Progenitor cell of endocrine pancreas (in vitro differentiated cells): ENCODE measurements around the gene LRRC36. TPM values are rescaled to one million over a fixed set of nuclear protein-coding genes. Genes with fewer than 3 reads are reported as not detected.

Experiments used
- DNase-seq: peaks from one replicate; pipeline ENCODE4 v3.0.0; 2021; ENCODE audit warnings: low spot score; ENCODE audit not compliant: unreplicated experiment
- H3K27ac Mint-ChIP-seq: 2 replicates; pipeline ENCODE4 v1.8.0; 2021; ENCODE audit warnings: mild to moderate bottlenecking, moderate library complexity, mixed read lengths
- H3K27me3 Mint-ChIP-seq: 2 replicates; pipeline ENCODE4 v1.8.0; 2021; ENCODE audit warnings: mixed read lengths
- H3K36me3 Mint-ChIP-seq: 2 replicates; pipeline ENCODE4 v1.8.0; 2022; ENCODE audit warnings: mixed read lengths; ENCODE audit not compliant: insufficient read depth
- H3K4me1 Mint-ChIP-seq: 2 replicates; pipeline ENCODE4 v1.8.0; 2021; ENCODE audit warnings: low read depth, mixed read lengths
- H3K4me3 Mint-ChIP-seq: 2 replicates; pipeline ENCODE4 v1.8.0; 2021; ENCODE audit warnings: low read depth, mild to moderate bottlenecking, moderate library complexity, mixed read lengths
- H3K9me3 Mint-ChIP-seq: 2 replicates; pipeline ENCODE4 v1.8.0; 2021; ENCODE audit warnings: low read depth, mixed read lengths
- total RNA-seq: library from RNA; stranded (reverse); gene quantifications from 2 replicates; pipeline ENCODE4 v1.2.1, GENCODE V29; 2021
- TF ChIP-seq, protein P1 (sequence below): fragments of 200-600 bp; sonication (generic); IDR thresholded peaks from one replicate; pipeline ENCODE4 v1.5.0; 2021; ENCODE audit warnings: antibody characterized with exemption, mild to moderate bottlenecking; ENCODE audit not compliant: unreplicated experiment

The LRRC36 gene
- total RNA-seq, 1 donor from 2014 or later = 1.6 TPM

DNA sequence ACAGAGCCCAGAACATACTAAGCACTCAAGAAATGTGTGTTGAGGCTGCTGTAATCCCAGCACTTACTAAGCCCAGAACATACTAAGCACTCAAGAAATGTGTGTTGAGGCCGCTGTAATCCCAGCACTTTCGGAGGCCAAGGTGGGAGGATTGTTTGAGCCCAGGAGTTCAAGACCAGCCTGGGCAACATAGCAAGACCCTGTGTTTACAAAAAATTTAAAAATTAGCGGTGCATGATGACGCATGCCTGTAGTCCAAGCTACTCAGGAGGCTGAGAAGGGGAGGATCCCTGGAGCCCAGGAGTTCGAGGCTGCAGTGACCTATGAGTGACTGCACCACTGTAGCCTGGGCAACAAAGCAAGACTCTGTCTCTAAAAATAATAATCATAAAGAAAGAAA lies 96.4 kb downstream of the LRRC36 start:
- no peak overlapping the region for H3K27ac Mint-ChIP-seq
- H3K9me3 Mint-ChIP-seq = no peaks in the 10 kb centered on the region
- DNase-seq = no peak
- H3K4me3 Mint-ChIP-seq = no peak overlapping the region
- H3K27me3 Mint-ChIP-seq = peaks cover 44% of the 10 kb centered on the region
- TF ChIP-seq, protein P1, sequence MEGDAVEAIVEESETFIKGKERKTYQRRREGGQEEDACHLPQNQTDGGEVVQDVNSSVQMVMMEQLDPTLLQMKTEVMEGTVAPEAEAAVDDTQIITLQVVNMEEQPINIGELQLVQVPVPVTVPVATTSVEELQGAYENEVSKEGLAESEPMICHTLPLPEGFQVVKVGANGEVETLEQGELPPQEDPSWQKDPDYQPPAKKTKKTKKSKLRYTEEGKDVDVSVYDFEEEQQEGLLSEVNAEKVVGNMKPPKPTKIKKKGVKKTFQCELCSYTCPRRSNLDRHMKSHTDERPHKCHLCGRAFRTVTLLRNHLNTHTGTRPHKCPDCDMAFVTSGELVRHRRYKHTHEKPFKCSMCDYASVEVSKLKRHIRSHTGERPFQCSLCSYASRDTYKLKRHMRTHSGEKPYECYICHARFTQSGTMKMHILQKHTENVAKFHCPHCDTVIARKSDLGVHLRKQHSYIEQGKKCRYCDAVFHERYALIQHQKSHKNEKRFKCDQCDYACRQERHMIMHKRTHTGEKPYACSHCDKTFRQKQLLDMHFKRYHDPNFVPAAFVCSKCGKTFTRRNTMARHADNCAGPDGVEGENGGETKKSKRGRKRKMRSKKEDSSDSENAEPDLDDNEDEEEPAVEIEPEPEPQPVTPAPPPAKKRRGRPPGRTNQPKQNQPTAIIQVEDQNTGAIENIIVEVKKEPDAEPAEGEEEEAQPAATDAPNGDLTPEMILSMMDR = no peak
- no peaks in the 10 kb centered on the region for H3K36me3 Mint-ChIP-seq
- peaks cover 12% of the 10 kb centered on the region for H3K4me1 Mint-ChIP-seq

DNA sequence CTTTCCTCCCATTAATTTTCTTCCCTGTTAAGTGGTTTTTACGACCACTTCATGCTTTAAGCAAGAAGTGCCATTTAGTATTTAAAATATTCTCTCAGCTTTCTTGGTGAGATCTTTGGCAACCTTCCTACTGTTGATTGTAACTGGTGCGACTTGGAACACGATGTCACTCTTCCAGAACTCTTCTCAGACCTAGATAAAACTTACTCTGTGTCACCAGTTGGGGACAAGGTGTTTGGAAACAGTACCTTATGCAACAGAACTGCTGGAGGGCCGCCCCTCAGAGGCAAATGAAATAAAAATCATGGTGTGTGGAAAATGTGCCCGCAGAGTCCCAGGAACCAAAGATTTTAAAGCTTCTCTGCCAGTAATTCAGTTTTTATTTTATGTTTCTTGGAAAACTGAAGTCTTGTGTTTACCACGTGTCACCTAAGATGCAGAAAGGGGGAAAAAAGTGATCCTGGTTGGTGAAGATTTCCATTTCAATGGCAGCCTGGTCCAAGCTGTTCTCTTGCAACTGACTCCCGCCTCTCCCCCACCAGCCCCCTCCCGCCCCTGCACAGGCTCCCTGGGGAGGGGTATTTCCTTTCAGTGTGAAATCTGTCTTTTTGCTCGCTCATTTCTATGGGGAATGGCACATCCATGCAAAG lies 97.1 kb downstream of the LRRC36 start:
- Mint-ChIP-seq H3K9me3 (no peaks in the 10 kb centered on the region), H3K27me3 (peaks cover 47% of the 10 kb centered on the region), H3K4me3 (no peak overlapping the region), H3K27ac (no peak overlapping the region), H3K4me1 (peaks cover 12% of the 10 kb centered on the region), H3K36me3 (no peaks in the 10 kb centered on the region)
- no peak for DNase-seq
- TF ChIP-seq, protein P1 = no peak

DNA sequence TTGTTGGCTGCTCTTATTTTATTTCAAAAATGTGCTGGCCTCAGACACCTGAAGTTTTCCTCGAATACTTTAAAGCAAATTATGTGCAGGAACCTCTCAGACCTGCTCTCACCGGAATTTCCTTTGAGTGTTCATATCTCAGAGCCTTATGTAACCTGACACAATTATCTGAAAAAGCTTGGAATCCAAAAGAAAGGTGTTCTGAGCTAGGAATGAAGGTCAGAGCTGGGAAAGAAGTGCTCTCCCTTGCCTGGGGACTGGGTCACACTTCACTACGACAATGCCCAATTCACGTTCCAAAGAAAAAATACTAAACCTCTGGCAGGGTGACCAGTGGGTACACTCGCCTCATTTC lies 97.6 kb downstream of the LRRC36 start:
- H3K4me1 Mint-ChIP-seq = peaks cover 12% of the 10 kb centered on the region
- H3K4me3 Mint-ChIP-seq = no peak overlapping the region
- no peaks in the 10 kb centered on the region for H3K36me3 Mint-ChIP-seq
- no peak for DNase-seq
- no peaks in the 10 kb centered on the region for H3K9me3 Mint-ChIP-seq
- H3K27ac Mint-ChIP-seq = no peak overlapping the region
- H3K27me3 Mint-ChIP-seq = peaks cover 51% of the 10 kb centered on the region
- TF ChIP-seq, protein P1 = no peak

DNA sequence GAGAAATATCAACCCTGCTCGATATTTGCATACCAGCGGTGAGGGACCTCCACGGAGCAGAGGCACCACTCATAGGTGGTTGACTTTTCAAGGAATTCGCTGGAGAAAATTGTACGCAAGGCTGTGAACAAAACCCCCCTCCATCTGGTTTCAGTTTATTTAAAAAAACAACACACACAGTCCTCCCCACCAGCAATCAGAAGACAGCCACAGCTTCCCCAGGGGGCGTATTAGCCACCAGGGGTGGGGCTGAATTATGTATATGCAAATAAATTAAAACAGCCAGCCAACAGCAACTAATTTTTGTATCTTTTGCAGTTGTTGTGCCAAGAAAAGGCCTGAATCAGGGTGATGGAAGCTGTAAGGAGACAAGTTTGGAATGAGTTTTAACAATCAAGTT lies 98.4 kb downstream of the LRRC36 start:
- Mint-ChIP-seq H3K4me3 (no peak overlapping the region), H3K27me3 (peaks cover 52% of the 10 kb centered on the region), H3K27ac (no peak overlapping the region), H3K4me1 (peaks cover 12% of the 10 kb centered on the region), H3K36me3 (no peaks in the 10 kb centered on the region), H3K9me3 (no peaks in the 10 kb centered on the region)
- TF ChIP-seq, protein P1 = no peak
- no peak for DNase-seq

DNA sequence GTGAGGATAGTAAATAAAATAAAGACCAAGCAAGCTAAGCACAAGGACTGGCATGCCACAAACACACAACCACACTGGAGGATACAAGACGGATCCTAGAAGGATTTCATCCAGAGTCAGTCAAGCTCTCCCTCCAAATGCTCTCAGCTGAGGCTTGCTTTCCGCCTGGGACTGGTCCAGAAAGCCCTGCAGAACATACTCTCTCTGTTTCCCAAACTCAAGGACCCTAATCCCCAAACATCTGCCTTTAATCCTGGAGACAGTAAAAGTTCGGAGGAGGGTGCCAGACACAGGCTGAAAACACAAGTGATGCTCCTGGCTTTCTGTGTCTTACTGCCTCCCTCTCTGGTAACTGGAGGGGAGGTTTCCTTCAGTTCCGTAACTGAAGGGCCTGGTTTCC lies 99.0 kb downstream of the LRRC36 start:
- DNase-seq = no peak
- Mint-ChIP-seq H3K36me3 (no peaks in the 10 kb centered on the region), H3K4me1 (peaks cover 15% of the 10 kb centered on the region), H3K4me3 (no peak overlapping the region), H3K27me3 (peaks cover 55% of the 10 kb centered on the region), H3K9me3 (no peaks in the 10 kb centered on the region), H3K27ac (no peak overlapping the region)
- TF ChIP-seq, protein P1 = no peak
